H1 (cell line): ENCODE measurements around the gene SBDS. TPM values are rescaled to one million over a fixed set of nuclear protein-coding genes. Genes with fewer than 3 reads are reported as not detected.

Source experiments
- SIX5 ChIP-seq: IDR thresholded peaks from 2 replicates; pipeline ENCODE4 v1.6.1; 2011; ENCODE audit warnings: mild to moderate bottlenecking, low read depth, low read length
- SP2 ChIP-seq: IDR thresholded peaks from 2 replicates; pipeline ENCODE4 v1.6.1; 2012; ENCODE audit warnings: mild to moderate bottlenecking, low read length, inconsistent platforms
- polyA plus RNA-seq, 7 experiments: library from polyadenylated mRNA; depleted of rRNA in 3 of 7; stranded (reverse) in 5 of 7; unstranded in 2 of 7; fragments of >200 nt in 5 of 7; fragments of 200-250 nt in 2 of 7; gene quantifications; 1 replicate in 5 of 7; 2 replicates in 1 of 7; 4 replicates in 1 of 7; pipeline versions ENCODE4 v1.2.1 to v1.2.3, GENCODE V29; 2011 to 2013; ENCODE audit warnings: missing spikeins in 2 of 7, mixed read lengths in 2 of 7
- total RNA-seq: library from RNA; stranded (reverse); fragmentation: NEBNext Ultra II Directional; extraction: Animal tissue kit (Norgen Biotek cat#: 25700); gene quantifications from 2 replicates; pipeline ENCODE4 v1.2.1, GENCODE V29; 2021

Gene SBDS
- total and polyA plus RNA-seq, 2 of the 8 experiments (the other 6 are each of a cell fraction or from before 2014, with no cell fraction given) = 8.2 to 27.5 TPM

DNA sequence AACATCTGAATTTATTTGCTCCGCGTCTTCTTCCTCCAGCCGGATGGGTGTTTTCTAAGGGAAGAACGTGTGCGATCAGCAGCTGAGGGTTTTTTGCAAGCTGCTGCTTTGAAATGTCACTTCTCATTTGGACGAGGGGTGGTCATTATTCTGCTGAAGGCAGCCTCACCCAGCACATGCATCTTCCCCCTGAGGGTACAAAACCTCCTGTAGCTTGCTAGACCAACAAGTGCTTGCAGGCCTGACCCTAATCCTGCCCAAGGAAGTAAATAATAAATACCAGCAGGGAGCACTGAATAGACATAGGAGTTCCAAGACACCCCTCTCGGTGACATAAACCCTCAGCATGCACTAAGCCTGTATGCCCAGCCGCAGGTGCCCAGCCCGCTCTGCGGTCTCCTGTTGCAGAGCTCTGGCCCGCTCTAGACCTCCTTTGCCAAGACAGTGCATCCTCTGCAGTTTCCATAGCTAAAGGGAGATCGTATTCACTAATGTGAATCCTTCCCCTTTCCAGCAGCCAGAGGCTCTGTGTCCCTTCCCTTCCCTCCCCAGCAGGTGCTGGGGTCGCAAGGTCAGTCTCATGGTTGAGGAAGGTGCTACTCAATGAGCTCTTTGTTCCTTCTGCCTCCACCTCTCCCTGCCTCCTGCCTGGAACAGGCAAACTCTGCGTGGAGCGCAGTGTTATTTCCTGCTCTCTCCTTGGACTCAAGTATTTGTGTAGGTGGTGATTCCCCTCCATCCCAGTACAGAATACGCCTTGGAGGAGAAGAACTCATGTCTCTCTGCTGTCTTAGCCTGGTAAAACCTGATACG, 36.6 kb downstream of the SBDS start (continued):
- TF ChIP-seq SIX5 (no peak), SP2 (no peak)
